Omental fat pad (tissue), 4 donors: ENCODE measurements around the gene ANXA3. TPM values are rescaled to one million over a fixed set of nuclear protein-coding genes. Genes with fewer than 3 reads are reported as not detected.

Experiments
- ATAC-seq: fragments of 150-250 bp; one replicate; pipeline ENCODE4 v1.9.1; 2016; ENCODE audit warnings: mild to moderate bottlenecking, moderate library complexity; ENCODE audit not compliant: low FRiP score
- DNase-seq: peaks from one replicate; pipeline ENCODE4 v3.0.0-alpha.2; 2019; ENCODE audit warnings: low spot score
- CTCF ChIP-seq, 3 donors: fragments of 450-650 bp; IDR thresholded peaks; one replicate each; pipeline ENCODE4 v1.5.1; 2016 to 2017; ENCODE audit warnings: antibody characterized with exemption in 3 of 3, mild to moderate bottlenecking in 3 of 3, moderate library complexity in 2 of 3
- total RNA-seq, 4 donors: library from RNA; depleted of rRNA; stranded (reverse); fragments of >200 nt; gene quantifications; one replicate each; pipeline ENCODE4 v1.1.0, GENCODE V29; 2016

ANXA3 gene
- total RNA-seq, 4 donors from 2014 or later, result 76.3 to 217 (median 105) TPM

DNA sequence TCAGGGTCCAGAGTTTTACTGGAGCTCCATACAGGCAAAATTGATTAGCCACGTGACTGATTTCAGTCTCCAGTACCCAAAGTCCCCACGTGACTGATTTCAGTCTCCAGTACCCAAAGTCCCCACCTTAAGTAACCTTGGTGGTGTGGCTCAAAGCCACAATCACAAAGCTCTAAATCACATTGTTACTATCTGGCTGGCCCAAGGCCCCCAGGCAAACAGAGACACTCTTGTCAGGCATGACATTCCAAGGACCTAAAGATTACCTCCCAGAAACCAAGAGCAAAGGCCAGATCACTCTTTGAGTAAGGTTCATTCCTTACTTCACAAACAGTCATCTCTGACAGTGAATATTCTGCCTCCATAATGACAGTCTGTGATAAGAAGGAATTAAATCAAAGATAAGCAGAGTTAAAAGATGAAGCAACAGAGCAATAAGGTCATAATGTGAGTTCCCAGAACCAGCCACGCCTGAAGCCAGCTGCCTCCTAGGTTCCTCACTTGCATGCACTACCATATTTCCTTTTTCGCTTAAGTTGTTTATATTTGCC is 78.5 kb downstream of the ANXA3 start:
- DNase-seq (no peak), ATAC-seq (peak; percentile 44)
- no peak for TF ChIP-seq CTCF (IDR thresholded peaks at IDR 0.05)

- ATAC-seq, result no peak
- no peak for TF ChIP-seq CTCF (IDR thresholded peaks at IDR 0.05)
- DNase-seq, result no peak
These were observed 79.0 kb downstream of the ANXA3 start for GRCh38 chr4:78630615-78631014.

DNA sequence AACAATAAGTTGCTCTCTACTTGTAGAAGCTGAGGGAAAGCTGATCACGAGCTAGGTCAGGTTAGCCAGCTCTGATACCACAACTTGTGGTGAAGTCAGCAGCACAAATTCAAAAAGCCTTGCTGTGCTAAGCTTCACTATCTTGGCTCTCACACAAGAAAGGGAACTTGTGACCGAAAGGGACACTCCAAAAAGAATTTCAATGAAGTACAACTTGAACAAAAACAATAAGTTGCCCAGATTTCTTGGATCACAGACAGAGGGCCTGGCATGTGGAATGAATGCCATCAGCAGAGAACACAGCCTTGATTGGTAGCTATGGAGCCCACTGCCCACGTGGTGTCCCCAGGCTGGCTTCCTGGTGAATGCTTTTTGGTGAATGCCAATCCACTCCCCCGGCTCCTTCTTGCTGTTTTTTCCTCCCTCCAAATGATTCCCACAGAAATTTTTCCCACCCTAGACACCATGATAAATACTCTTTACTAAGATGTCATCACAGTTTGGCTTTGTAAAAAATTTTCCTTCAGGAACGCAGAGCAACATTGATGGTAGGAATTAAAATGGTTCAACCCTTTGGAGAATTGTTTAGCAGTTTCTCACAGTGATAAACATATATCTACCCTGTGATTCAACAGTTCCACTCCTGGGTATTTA is 82.6 kb downstream of the ANXA3 start:
- ATAC-seq (no peak), DNase-seq (no peak)
- TF ChIP-seq CTCF (IDR thresholded peaks at IDR 0.05), result no peak

DNA sequence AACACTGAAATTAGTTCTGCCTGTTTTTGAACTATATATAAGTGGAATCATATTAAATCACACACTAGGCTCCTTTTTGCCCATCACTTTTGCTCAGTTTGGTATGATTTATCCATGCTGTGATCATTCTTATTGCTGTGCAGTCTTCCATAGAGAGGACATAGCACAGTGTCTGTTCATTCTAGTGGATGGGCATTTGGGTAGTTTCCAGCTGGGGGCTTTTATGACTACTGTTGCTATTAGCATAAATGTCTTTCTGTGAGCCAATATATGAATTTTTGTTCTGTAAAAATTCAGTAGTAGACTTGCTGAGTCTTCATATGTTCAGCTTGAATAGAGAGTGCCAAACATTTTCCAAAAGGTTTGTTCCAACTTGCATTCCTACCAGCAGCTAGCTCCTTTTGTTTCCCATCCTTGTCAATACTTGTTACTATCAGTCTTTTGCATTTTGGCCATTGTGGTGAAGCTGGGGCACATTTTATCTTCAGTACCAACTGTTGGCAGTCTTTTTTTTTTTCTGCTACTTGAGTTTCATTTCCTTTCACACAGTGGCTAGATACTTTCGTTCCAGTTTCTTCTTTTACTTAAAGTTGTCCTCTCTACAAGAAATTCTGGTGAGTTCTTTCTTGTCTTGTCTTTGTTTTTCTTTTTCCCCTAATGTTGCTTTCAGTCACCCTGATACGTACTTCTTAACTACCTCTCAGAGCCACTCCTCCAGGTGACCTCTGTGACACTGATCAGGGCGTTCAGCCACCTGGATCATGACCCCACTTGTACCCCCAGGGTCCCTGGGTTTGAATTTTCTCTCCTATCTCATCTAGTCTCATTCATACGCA is 87.0 kb downstream of the ANXA3 start:
- no peak for TF ChIP-seq CTCF (IDR thresholded peaks at IDR 0.05)
- DNase-seq (no peak), ATAC-seq (no peak)

DNA sequence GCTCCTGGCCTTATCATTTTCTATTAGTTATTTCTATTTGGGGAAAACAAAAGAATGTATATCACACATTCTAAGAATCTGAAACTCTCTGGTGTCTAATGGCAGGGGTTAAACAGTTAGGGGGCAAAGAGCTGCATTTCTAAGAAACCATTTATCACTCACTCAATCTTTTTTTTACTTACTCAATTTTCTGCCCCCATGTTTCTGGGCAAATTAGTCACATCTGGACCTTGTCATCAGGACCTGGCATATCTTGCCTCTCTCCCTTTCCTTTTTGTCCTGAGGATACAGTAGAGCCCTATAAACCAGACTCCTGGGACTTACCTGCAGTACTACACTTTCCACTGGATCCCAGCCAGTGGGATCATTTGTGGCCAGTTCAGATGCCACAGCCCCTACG is 89.1 kb downstream of the ANXA3 start:
- TF ChIP-seq CTCF (IDR thresholded peaks at IDR 0.05), result no peak
- DNase-seq, result no peak
- no peak for ATAC-seq

GRCh38 chr4:78642934-78643333 is 91.4 kb downstream of the ANXA3 start:
- no peak for TF ChIP-seq CTCF (IDR thresholded peaks at IDR 0.05)
- ATAC-seq, result no peak
- DNase-seq, result no peak
